Measurements from ENCODE around the gene PSMD5. TPM values are rescaled to one million over a fixed set of nuclear protein-coding genes. Genes with fewer than 3 reads are reported as not detected.

PSMD5 gene
- total RNA-seq, 1 donor from 2014 or later, result 56.1 TPM

GRCh38 chr9:120868676-120869359 lies 26.1 kb upstream of the PSMD5 start:
- peak; percentile 90 to 93 for DNase-seq (ENCODE audit: low spot score in 2 of 2, unreplicated experiment in 2 of 2)
- Mint-ChIP-seq H3K36me3 (peaks cover 6% of the 10 kb centered on the region), H3K27me3 (ENCODE audit: low read depth) (no peaks in the 10 kb centered on the region)

DNA sequence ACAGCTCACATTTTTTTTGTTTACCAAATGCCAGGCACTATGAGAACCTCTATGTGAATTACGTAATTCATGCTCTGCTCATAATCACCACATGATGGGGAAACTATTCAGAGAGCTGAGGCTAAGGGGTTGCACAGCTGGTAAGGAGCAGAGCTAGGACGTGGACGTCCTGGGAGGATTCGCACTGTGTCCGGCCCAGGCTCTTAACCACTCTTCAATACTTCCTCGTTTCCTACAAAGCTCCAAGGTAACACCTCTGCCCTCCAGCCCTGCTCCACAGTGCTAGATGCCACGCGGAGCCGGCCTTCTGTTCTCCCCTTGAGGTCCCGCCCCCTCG lies 25.6 kb upstream of the PSMD5 start:
- DNase-seq (ENCODE audit: low spot score in 2 of 2, unreplicated experiment in 2 of 2), result no peak
- no peak for TF ChIP-seq CTCF (IDR thresholded peaks at IDR 0.05; ENCODE audit: unreplicated experiment)
- peaks cover 6% of the 10 kb centered on the region for H3K36me3 Mint-ChIP-seq
- no peaks in the 10 kb centered on the region for H3K9me3 Mint-ChIP-seq
- peak overlapping the region; percentile 50 for H3K27ac Mint-ChIP-seq
- peaks cover 8% of the 10 kb centered on the region for H3K4me1 Mint-ChIP-seq
- H3K27me3 Mint-ChIP-seq (ENCODE audit: low read depth), result no peaks in the 10 kb centered on the region
- peak overlapping the region; percentile 59 for H3K4me3 Mint-ChIP-seq

More at GRCh38 chr9:120868676-120869359, 26.1 kb upstream of the PSMD5 start:
- Mint-ChIP-seq H3K4me3 (peak overlapping the region; percentile 85), H3K9me3 (no peaks in the 10 kb centered on the region), H3K4me1 (peaks cover 10% of the 10 kb centered on the region), H3K27ac (peak overlapping the region; percentile 89)
- no peak for TF ChIP-seq CTCF (IDR thresholded peaks at IDR 0.05; ENCODE audit: unreplicated experiment)

DNA sequence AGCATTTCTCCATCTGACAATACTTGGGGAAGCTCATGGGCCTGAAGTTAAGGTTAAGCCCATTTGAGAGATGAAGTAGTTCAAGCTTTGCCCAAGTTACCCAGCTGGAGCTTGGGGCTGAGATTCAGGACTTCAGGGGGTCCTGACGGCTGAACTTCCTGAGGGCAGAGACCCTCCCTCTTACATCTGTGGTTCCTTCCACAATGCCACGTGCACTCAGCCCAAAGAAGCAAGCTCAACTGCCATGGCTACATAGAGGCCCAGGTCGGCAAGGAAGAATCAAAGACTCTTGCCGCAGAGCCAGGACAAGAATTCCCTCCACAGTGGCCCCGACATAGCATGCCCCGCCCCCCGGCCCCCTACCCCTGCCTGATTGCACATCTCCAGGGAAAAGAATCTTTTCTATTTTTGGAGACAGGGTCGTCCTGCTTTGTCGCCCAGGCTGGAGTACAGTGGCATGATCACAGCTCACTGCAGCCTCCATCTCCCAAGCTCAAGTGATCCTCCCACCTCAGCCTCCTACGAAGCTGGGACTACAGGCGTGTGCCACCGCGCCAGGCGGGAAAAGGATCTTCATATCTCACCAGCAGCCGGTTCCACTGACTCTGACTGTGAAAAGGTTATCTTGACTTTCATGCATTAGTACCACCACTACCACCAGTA lies 25.1 kb upstream of the PSMD5 start:
- no peak for TF ChIP-seq CTCF (IDR thresholded peaks at IDR 0.05; ENCODE audit: unreplicated experiment)
- peak overlapping the region; percentile 50 for H3K27ac Mint-ChIP-seq

DNA sequence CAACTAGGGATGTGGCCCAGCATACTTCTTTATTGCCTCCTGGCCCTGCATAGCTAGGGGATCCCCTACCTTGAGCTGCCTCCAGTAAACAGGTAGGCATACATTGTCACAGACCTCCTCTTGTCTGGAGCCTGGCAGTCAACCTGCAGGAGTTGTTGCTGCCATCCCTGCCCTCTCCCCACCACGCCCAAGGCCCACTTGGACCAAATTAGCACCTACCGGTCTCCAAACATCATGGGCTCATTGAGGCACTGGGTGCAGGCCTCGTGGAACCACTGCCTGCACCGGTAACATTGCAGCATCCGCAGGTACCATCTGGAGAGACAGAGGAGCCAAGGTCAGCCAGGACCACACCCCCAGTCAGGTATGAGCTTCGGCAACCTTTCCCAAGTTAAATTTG lies 23.9 kb upstream of the PSMD5 start:
- Mint-ChIP-seq H3K27me3 (ENCODE audit: low read depth) (no peaks in the 10 kb centered on the region), H3K27ac (no peak overlapping the region), H3K4me3 (no peak overlapping the region), H3K9me3 (no peaks in the 10 kb centered on the region), H3K36me3 (peaks cover 6% of the 10 kb centered on the region), H3K4me1 (peaks cover 8% of the 10 kb centered on the region)
- no peak for DNase-seq (ENCODE audit: low spot score in 2 of 2, unreplicated experiment in 2 of 2)
- TF ChIP-seq CTCF (IDR thresholded peaks at IDR 0.05; ENCODE audit: unreplicated experiment), result no peak

More for the DNA sequence above, 25.1 kb upstream of the PSMD5 start:
- Mint-ChIP-seq H3K4me1 (peaks cover 8% of the 10 kb centered on the region), H3K36me3 (peaks cover 6% of the 10 kb centered on the region), H3K27me3 (ENCODE audit: low read depth) (no peaks in the 10 kb centered on the region), H3K9me3 (no peaks in the 10 kb centered on the region), H3K4me3 (peak overlapping the region; percentile 59)
- DNase-seq (ENCODE audit: low spot score in 2 of 2, unreplicated experiment in 2 of 2), result no peak

- DNase-seq (ENCODE audit: low spot score in 2 of 2, unreplicated experiment in 2 of 2), result no peak
- peaks cover 9% of the 10 kb centered on the region for H3K36me3 Mint-ChIP-seq
Observed at GRCh38 chr9:120865809-120866208, 23.1 kb upstream of the PSMD5 start.

More at GRCh38 chr9:120865809-120866208, 23.1 kb upstream of the PSMD5 start:
- TF ChIP-seq CTCF (IDR thresholded peaks at IDR 0.05; ENCODE audit: unreplicated experiment), result no peak
- H3K27ac Mint-ChIP-seq, result no peak overlapping the region
- H3K27me3 Mint-ChIP-seq (ENCODE audit: low read depth), result no peaks in the 10 kb centered on the region
- no peaks in the 10 kb centered on the region for H3K9me3 Mint-ChIP-seq
- H3K4me3 Mint-ChIP-seq, result no peak overlapping the region
- H3K4me1 Mint-ChIP-seq, result peaks cover 8% of the 10 kb centered on the region

All from mesothelial cell of epicardium (in vitro differentiated cells).